ENCODE data around the gene CYP4F12.

CYP4F12 gene

GRCh38 chr19:15722956-15723355, 50.1 kb downstream of the CYP4F12 start:
- in situ Hi-C loops (cut with MboI; ENCODE audit: low sequenced_read_pairs, unreplicated experiment): no loop called here
- TF ChIP-seq CTCF (IDR thresholded peaks at IDR 0.05; ENCODE audit: borderline replicate concordance, control extremely low read depth, extremely low read depth, insufficient read depth, missing control alignments): no peak
- no peak for DNase-seq (ENCODE audit: low spot score)

DNA sequence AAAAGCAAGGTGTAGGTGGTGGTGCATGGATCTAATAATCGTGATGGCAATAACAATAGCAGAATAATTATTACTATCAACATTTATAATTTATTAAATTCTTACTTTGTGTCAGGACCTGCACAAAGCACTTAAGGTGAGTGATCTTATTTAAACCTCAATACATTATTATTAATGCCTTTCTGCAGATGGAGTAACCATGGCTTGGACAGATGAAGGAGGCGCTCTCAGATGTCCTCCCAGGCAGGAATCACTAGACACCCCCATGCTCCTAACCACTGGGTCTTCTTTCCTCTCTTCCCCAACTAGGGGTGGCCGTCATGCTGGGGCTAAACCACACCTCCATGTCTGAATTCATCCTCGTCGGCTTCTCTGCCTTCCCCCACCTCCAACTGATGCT, 54.8 kb downstream of the CYP4F12 start, which contains the start of gene OR10H2:
Gene OR10H2, plus strand, starts transcription at position 301 of the 400 bp plus-strand sequence. Its CDS starts 20 bp downstream, at position 321.
- in situ Hi-C loops (cut with MboI; ENCODE audit: low sequenced_read_pairs, unreplicated experiment): no loop called here
- no peak for DNase-seq (ENCODE audit: low spot score)
- no peak for TF ChIP-seq CTCF (IDR thresholded peaks at IDR 0.05; ENCODE audit: borderline replicate concordance, control extremely low read depth, extremely low read depth, insufficient read depth, missing control alignments)

- in situ Hi-C loops (cut with MboI; ENCODE audit: low sequenced_read_pairs, unreplicated experiment): no loop called here
- DNase-seq (ENCODE audit: low spot score): no peak
- TF ChIP-seq CTCF (IDR thresholded peaks at IDR 0.05; ENCODE audit: borderline replicate concordance, control extremely low read depth, extremely low read depth, insufficient read depth, missing control alignments): no peak
Observed at GRCh38 chr19:15730538-15730937, 57.7 kb downstream of the CYP4F12 start.

DNA sequence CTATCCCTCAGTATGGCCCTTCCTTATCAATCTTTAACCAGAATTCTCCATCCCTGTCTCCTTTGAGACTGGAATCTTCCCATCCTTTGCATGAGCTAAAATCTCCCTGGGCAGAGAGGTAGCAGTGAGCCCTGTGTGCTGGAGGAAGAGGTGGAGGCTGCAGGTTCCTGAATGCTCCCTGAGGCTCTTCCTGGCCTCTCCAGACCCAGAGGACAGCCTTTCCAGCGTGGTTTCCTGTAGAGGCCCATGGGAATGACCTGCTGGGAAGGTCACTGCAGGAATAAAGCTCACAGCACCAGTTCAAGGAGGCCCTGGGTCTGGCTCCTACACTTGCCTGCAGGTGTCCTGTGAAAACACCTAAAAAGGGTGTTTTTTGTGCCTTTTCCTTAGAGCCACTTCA, 59.5 kb downstream of the CYP4F12 start:
- no peak for DNase-seq (ENCODE audit: low spot score)
- no peak for TF ChIP-seq CTCF (IDR thresholded peaks at IDR 0.05; ENCODE audit: borderline replicate concordance, control extremely low read depth, extremely low read depth, insufficient read depth, missing control alignments)
- in situ Hi-C loops (cut with MboI; ENCODE audit: low sequenced_read_pairs, unreplicated experiment): no loop called here

- DNase-seq (ENCODE audit: low spot score): no peak
- in situ Hi-C loops (cut with MboI; ENCODE audit: low sequenced_read_pairs, unreplicated experiment): no loop called here
- no peak for TF ChIP-seq CTCF (IDR thresholded peaks at IDR 0.05; ENCODE audit: borderline replicate concordance, control extremely low read depth, extremely low read depth, insufficient read depth, missing control alignments)
Observed at GRCh38 chr19:15733895-15734294, 61.0 kb downstream of the CYP4F12 start.

GRCh38 chr19:15737722-15738121, 64.8 kb downstream of the CYP4F12 start, which contains the start of gene OR10H3:
Gene OR10H3 (plus strand): TSS chr19:15737985. CDS start chr19:15741393, 3,408 bp downstream.
- in situ Hi-C loops (cut with MboI; ENCODE audit: low sequenced_read_pairs, unreplicated experiment): no loop called here
- no peak for DNase-seq (ENCODE audit: low spot score)
- TF ChIP-seq CTCF (IDR thresholded peaks at IDR 0.05; ENCODE audit: borderline replicate concordance, control extremely low read depth, extremely low read depth, insufficient read depth, missing control alignments): no peak

GRCh38 chr19:15740785-15741184, 67.9 kb downstream of the CYP4F12 start:
- no peak for DNase-seq (ENCODE audit: low spot score)
- no peak for TF ChIP-seq CTCF (IDR thresholded peaks at IDR 0.05; ENCODE audit: borderline replicate concordance, control extremely low read depth, extremely low read depth, insufficient read depth, missing control alignments)
- in situ Hi-C loops (cut with MboI; ENCODE audit: low sequenced_read_pairs, unreplicated experiment): no loop called here
